A673 (cell line): ENCODE data around the gene SLC9A2.

ENCODE experiments used
- CTCF ChIP-seq: fragments of 300-800, 200-600 bp; sonication (generic); conservative IDR thresholded peaks from 2 replicates; pipeline ENCODE4 v1.5.1; 2017; ENCODE audit warnings: low read depth, mild to moderate bottlenecking, antibody characterized with exemption, low read length, moderate library complexity, mixed read lengths
- EZH2 ChIP-seq: fragments of 200-600 bp; sonication (generic); IDR thresholded peaks from 2 replicates; pipeline ENCODE4 v1.6.1; 2017; ENCODE audit warnings: borderline replicate concordance, low read depth, mild to moderate bottlenecking, mixed read lengths, antibody characterized with exemption, low read length; ENCODE audit not compliant: poor library complexity, severe bottlenecking

DNA sequence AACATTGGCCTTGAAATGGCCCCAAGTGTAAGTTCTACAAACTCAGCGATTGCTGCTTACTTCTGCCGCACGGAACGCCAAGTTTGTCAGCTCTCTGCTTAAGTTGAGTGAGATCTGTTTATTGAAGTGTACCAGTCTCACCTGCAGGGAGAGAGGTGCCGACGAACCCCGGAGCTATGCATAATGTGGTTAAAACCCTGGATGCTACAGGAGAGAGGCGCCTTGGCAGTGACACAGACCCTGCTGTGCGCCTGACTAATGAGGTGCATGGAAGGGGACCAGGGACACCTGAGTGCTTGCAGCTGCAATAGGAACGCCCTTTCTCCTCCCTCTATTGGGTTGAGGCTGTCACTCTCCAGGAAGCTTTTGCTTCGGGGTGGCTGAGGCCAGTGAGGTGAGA, 979 bp downstream of the SLC9A2 start:
- TF ChIP-seq CTCF, result no peak
- no peak for TF ChIP-seq EZH2
